GM23338 (cell line): Measurements from ENCODE around the gene CIITA. TPM values are rescaled to one million over a fixed set of nuclear protein-coding genes. Genes with fewer than 3 reads are reported as not detected.

Experiments used
- ATAC-seq: fragments of 200-7000 bp; cut with Tn5 transposase; 3 replicates; pipeline ENCODE4 v1.9.1; 2020
- DNase-seq: peaks from one replicate; pipeline ENCODE4 v3.0.0-alpha.2; 2015; ENCODE audit warnings: low spot score
- H2AFZ ChIP-seq: fragments of 200-600 bp; sonication (generic); 2 replicates; pipeline ENCODE4 v1.8.0; 2016; ENCODE audit warnings: antibody characterized with exemption, mild to moderate bottlenecking, moderate library complexity
- H3F3A ChIP-seq: fragments of 200-600 bp; sonication (generic); replicated peaks from 2 replicates; pipeline ENCODE4 v1.8.0; 2017; ENCODE audit warnings: antibody characterized with exemption, mixed run types, low read depth
- H3K27ac ChIP-seq: fragments of 200-600 bp; sonication (generic); 2 replicates; pipeline ENCODE4 v1.6.1; 2016; ENCODE audit warnings: low read depth
- H3K27me3 ChIP-seq: fragments of 200-600 bp; sonication (generic); 2 replicates; pipeline ENCODE4 v1.8.0; 2016; ENCODE audit warnings: mild to moderate bottlenecking, mixed run types, moderate library complexity; ENCODE audit not compliant: insufficient read depth
- H3K36me3 ChIP-seq: fragments of 200-600 bp; sonication (generic); 2 replicates; pipeline ENCODE4 v1.8.0; 2016; ENCODE audit warnings: mild to moderate bottlenecking; ENCODE audit not compliant: insufficient read depth
- H3K4me1 ChIP-seq: fragments of 200-600 bp; sonication (generic); 2 replicates; pipeline ENCODE4 v1.8.0; 2016; ENCODE audit warnings: mild to moderate bottlenecking, moderate library complexity; ENCODE audit not compliant: insufficient read depth
- H3K4me2 ChIP-seq: fragments of 200-600 bp; sonication (generic); 2 replicates; pipeline ENCODE4 v1.7.1; 2017; ENCODE audit warnings: mixed run types
- H3K4me3 ChIP-seq: fragments of 200-600 bp; sonication (generic); 2 replicates; pipeline ENCODE4 v1.6.1; 2016; ENCODE audit warnings: mixed run types
- H3K79me2 ChIP-seq: fragments of 200-600 bp; sonication (generic); replicated peaks from 2 replicates; pipeline ENCODE4 v1.8.0; 2017; ENCODE audit warnings: mild to moderate bottlenecking; ENCODE audit not compliant: insufficient read depth
- H3K9me2 ChIP-seq: fragments of 200-600 bp; sonication (generic); 2 replicates; pipeline ENCODE4 v1.8.0; 2017; ENCODE audit not compliant: insufficient read depth
- H4K20me1 ChIP-seq: fragments of 200-600 bp; sonication (generic); replicated peaks from 2 replicates; pipeline ENCODE4 v1.8.0; 2017; ENCODE audit warnings: mild to moderate bottlenecking; ENCODE audit not compliant: insufficient read depth
- H3K27ac Mint-ChIP-seq: 2 replicates; pipeline ENCODE4 v1.8.0; 2020; ENCODE audit warnings: inconsistent platforms, mild to moderate bottlenecking, moderate library complexity, mixed read lengths
- H3K27me3 Mint-ChIP-seq: 3 replicates; pipeline ENCODE4 v1.8.0; 2022; ENCODE audit warnings: low read depth, mild to moderate bottlenecking, moderate library complexity, mixed read lengths, inconsistent platforms; ENCODE audit not compliant: insufficient read depth, poor library complexity
- H3K36me3 Mint-ChIP-seq: 3 replicates; pipeline ENCODE4 v1.8.0; 2021; ENCODE audit warnings: low read depth, mild to moderate bottlenecking, inconsistent platforms, moderate library complexity, mixed read lengths
- H3K4me1 Mint-ChIP-seq: 3 replicates; pipeline ENCODE4 v1.8.0; 2020; ENCODE audit warnings: mild to moderate bottlenecking, inconsistent platforms, mixed read lengths
- H3K4me3 Mint-ChIP-seq: 3 replicates; pipeline ENCODE4 v1.8.0; 2021; ENCODE audit warnings: moderate library complexity, mild to moderate bottlenecking, inconsistent platforms, mixed read lengths
- H3K9me3 Mint-ChIP-seq: 3 replicates; pipeline ENCODE4 v1.8.0; 2020; ENCODE audit warnings: moderate library complexity, mild to moderate bottlenecking, inconsistent platforms, mixed read lengths
- CREB1 ChIP-seq: fragments of 250-450 bp; sonication (Bioruptor Pico); IDR thresholded peaks from 2 replicates; pipeline ENCODE4 v1.5.0; 2020; ENCODE audit warnings: low read depth, mild to moderate bottlenecking, moderate library complexity
- EZH2 ChIP-seq: fragments of 200-600 bp; sonication (generic); IDR thresholded peaks from one replicate; pipeline ENCODE4 v1.8.0; 2017; ENCODE audit warnings: antibody characterized with exemption, mild to moderate bottlenecking, low read depth; ENCODE audit not compliant: unreplicated experiment
- EZH2phosphoT487 ChIP-seq: fragments of 200-600 bp; sonication (generic); IDR thresholded peaks from one replicate; pipeline ENCODE4 v1.8.1; 2018; ENCODE audit warnings: antibody characterized with exemption; ENCODE audit not compliant: unreplicated experiment
- JUNB ChIP-seq: IDR thresholded peaks from one replicate; pipeline ENCODE4 v1.6.1; 2016; ENCODE audit warnings: antibody characterized with exemption; ENCODE audit not compliant: unreplicated experiment
- NANOG ChIP-seq: IDR thresholded peaks from 2 replicates; pipeline ENCODE4 v1.6.1; 2016; ENCODE audit warnings: antibody characterized with exemption, borderline replicate concordance
- POLR2AphosphoS5 ChIP-seq: IDR thresholded peaks from 2 replicates; pipeline ENCODE4 v1.6.1; 2016; ENCODE audit warnings: antibody characterized with exemption, low read depth
- REST ChIP-seq: IDR thresholded peaks from one replicate; pipeline ENCODE4 v1.6.1; 2018; ENCODE audit warnings: antibody characterized with exemption; ENCODE audit not compliant: unreplicated experiment
- STAT1 ChIP-seq: IDR thresholded peaks from one replicate; pipeline ENCODE4 v1.6.1; 2016; ENCODE audit warnings: antibody characterized with exemption; ENCODE audit not compliant: unreplicated experiment
- ZNF114 ChIP-seq: fragments of 250-450 bp; sonication (Bioruptor Pico); IDR thresholded peaks from 2 replicates; pipeline ENCODE4 v1.5.0; 2020; ENCODE audit warnings: mild to moderate bottlenecking, moderate library complexity
- ZNF331 ChIP-seq: fragments of 250-450 bp; sonication (Bioruptor Pico); IDR thresholded peaks from 2 replicates; pipeline ENCODE4 v1.5.0; 2020; ENCODE audit warnings: low read depth, mild to moderate bottlenecking, moderate library complexity
- ZNF462 ChIP-seq: fragments of 250-450 bp; sonication (Bioruptor Pico); IDR thresholded peaks from 2 replicates; pipeline ENCODE4 v1.5.0; 2020; ENCODE audit warnings: mild to moderate bottlenecking, moderate library complexity
- polyA plus RNA-seq: library from polyadenylated mRNA; unstranded; fragments of >200 nt; fragmentation: Nextera tagmentation; extraction: Ambion mirVana; gene quantifications from 2 replicates; pipeline ENCODE4 v1.2.1, GENCODE V29; 2016
- total RNA-seq: library from RNA; depleted of rRNA; stranded (reverse); fragments of >200 nt; shearing (Covaris generic); gene quantifications from 2 replicates; pipeline ENCODE4 v1.2.3, GENCODE V29; 2014
- TF ChIP-seq, protein P1 (sequence below): IDR thresholded peaks from 2 replicates; pipeline ENCODE4 v1.6.1; 2016; ENCODE audit warnings: antibody characterized with exemption
- TF ChIP-seq, protein P2 (sequence below), 2 experiments: fragments of 200-600 bp in 1 of 2; sonication (generic) in 1 of 2; conservative IDR thresholded peaks; 2 replicates each; pipeline versions ENCODE4 v1.5.1 to v1.6.1; 2016 to 2017; ENCODE audit warnings: antibody characterized with exemption in 2 of 2, low read depth in 2 of 2, mild to moderate bottlenecking in 2 of 2, moderate library complexity in 1 of 2

CIITA gene
- total and polyA plus RNA-seq, 2 experiments from 2014 or later = 0.10 to 0.57 TPM

DNA sequence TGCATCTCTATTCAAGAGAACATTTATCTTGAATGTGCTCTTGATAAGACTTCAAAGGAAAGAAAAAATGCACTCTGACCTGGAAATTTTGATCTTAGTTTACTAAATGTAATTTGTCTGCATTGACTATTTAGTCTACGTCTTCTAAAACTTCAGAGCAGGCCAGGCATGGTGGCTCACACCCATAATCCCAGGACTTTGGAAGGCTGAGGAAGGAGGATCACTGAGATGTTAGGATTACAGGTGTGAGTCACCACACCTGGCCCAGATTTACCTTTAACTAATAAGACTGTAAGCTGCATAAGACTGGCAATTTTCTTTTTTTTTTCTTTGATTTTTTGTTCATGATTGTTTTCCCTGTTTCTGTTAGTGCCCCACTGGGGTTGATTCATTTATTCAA lies 18.8 kb upstream of the CIITA start:
- H3K27me3 Mint-ChIP-seq = peaks cover 6% of the 10 kb centered on the region
- H3K4me3 Mint-ChIP-seq = no peak overlapping the region
- H3K9me2 ChIP-seq = no peaks in the 10 kb centered on the region
- no peaks in the 10 kb centered on the region for H3K27me3 ChIP-seq
- DNase-seq = no peak
- H4K20me1 ChIP-seq = no peaks in the 10 kb centered on the region
- H3K79me2 ChIP-seq = no peaks in the 10 kb centered on the region
- no peaks in the 10 kb centered on the region for H3K4me1 ChIP-seq
- no peak overlapping the region for H2AFZ ChIP-seq
- no peaks in the 10 kb centered on the region for H3F3A ChIP-seq
- no peaks in the 10 kb centered on the region for H3K36me3 ChIP-seq
- no peaks in the 10 kb centered on the region for H3K4me1 Mint-ChIP-seq
- peaks cover 6% of the 10 kb centered on the region; the same call in 2 of the 3 replicates for H3K9me3 Mint-ChIP-seq
- H3K36me3 Mint-ChIP-seq = no peaks in the 10 kb centered on the region
- no peak overlapping the region for H3K27ac Mint-ChIP-seq
- no peak for ATAC-seq
- H3K27ac ChIP-seq = no peak overlapping the region
- H3K4me2 ChIP-seq = no peak overlapping the region
- no peak for TF ChIP-seq STAT1
- TF ChIP-seq POLR2AphosphoS5 = no peak
- no peak for TF ChIP-seq EZH2phosphoT487
- TF ChIP-seq, protein P1, sequence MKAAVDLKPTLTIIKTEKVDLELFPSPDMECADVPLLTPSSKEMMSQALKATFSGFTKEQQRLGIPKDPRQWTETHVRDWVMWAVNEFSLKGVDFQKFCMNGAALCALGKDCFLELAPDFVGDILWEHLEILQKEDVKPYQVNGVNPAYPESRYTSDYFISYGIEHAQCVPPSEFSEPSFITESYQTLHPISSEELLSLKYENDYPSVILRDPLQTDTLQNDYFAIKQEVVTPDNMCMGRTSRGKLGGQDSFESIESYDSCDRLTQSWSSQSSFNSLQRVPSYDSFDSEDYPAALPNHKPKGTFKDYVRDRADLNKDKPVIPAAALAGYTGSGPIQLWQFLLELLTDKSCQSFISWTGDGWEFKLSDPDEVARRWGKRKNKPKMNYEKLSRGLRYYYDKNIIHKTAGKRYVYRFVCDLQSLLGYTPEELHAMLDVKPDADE = no peak
- no peak for TF ChIP-seq ZNF462
- TF ChIP-seq, protein P2, sequence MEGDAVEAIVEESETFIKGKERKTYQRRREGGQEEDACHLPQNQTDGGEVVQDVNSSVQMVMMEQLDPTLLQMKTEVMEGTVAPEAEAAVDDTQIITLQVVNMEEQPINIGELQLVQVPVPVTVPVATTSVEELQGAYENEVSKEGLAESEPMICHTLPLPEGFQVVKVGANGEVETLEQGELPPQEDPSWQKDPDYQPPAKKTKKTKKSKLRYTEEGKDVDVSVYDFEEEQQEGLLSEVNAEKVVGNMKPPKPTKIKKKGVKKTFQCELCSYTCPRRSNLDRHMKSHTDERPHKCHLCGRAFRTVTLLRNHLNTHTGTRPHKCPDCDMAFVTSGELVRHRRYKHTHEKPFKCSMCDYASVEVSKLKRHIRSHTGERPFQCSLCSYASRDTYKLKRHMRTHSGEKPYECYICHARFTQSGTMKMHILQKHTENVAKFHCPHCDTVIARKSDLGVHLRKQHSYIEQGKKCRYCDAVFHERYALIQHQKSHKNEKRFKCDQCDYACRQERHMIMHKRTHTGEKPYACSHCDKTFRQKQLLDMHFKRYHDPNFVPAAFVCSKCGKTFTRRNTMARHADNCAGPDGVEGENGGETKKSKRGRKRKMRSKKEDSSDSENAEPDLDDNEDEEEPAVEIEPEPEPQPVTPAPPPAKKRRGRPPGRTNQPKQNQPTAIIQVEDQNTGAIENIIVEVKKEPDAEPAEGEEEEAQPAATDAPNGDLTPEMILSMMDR (conservative IDR thresholded peaks at IDR 0.05; ENCODE audit: low read depth in 2 of 2) = no peak
- no peak for TF ChIP-seq REST
- TF ChIP-seq EZH2 = no peak
- no peak for TF ChIP-seq CREB1 (CRISPR knock-in tag)
- no peak for TF ChIP-seq NANOG
- TF ChIP-seq ZNF114 = no peak
- no peak for TF ChIP-seq JUNB
- TF ChIP-seq ZNF331 (CRISPR knock-in tag) = no peak
- H3K4me3 ChIP-seq = no peak overlapping the region
